KMS-11 (cell line): ENCODE measurements around the gene SLCO4A1.

Experiments
- H2AFZ ChIP-seq: fragments of 200-600 bp; sonication (generic); 2 replicates; pipeline ENCODE4 v1.6.1; 2016; ENCODE audit warnings: antibody characterized with exemption, mixed run types, low read depth
- H3K27ac ChIP-seq: fragments of 200-600 bp; sonication (generic); 2 replicates; pipeline ENCODE4 v1.6.1; 2016; ENCODE audit warnings: mild to moderate bottlenecking, mixed run types
- H3K27me3 ChIP-seq: fragments of 200-600 bp; sonication (generic); 2 replicates; pipeline ENCODE4 v1.6.1; 2017; ENCODE audit warnings: mild to moderate bottlenecking, low read depth, mixed run types, moderate library complexity; ENCODE audit not compliant: insufficient read depth
- H3K36me3 ChIP-seq: fragments of 200-600 bp; sonication (generic); 2 replicates; pipeline ENCODE4 v1.6.1; 2017; ENCODE audit warnings: mild to moderate bottlenecking, mixed run types; ENCODE audit not compliant: insufficient read depth
- H3K4me1 ChIP-seq: fragments of 200-600 bp; sonication (generic); 2 replicates; pipeline ENCODE4 v1.6.1; 2016; ENCODE audit warnings: mild to moderate bottlenecking, low read depth, mixed run types; ENCODE audit not compliant: poor library complexity, severe bottlenecking
- H3K4me2 ChIP-seq: fragments of 200-600 bp; sonication (generic); 2 replicates; pipeline ENCODE4 v1.7.0; 2016; ENCODE audit warnings: mild to moderate bottlenecking, mixed run types
- H3K4me3 ChIP-seq: fragments of 200-600 bp; sonication (generic); IDR thresholded peaks from 2 replicates; pipeline ENCODE4 v1.6.1; 2017; ENCODE audit warnings: low read depth, low read length, mixed read lengths; ENCODE audit not compliant: insufficient read depth
- H3K79me2 ChIP-seq: fragments of 200-600 bp; sonication (generic); 2 replicates; pipeline ENCODE4 v1.6.1; 2016; ENCODE audit warnings: low read depth, mixed run types; ENCODE audit not compliant: insufficient read depth
- H3K9ac ChIP-seq: fragments of 200-600 bp; sonication (generic); 2 replicates; pipeline ENCODE4 v1.6.1; 2016; ENCODE audit warnings: mild to moderate bottlenecking, mixed run types
- H4K20me1 ChIP-seq: fragments of 200-600 bp; sonication (generic); 2 replicates; pipeline ENCODE4 v1.6.1; 2016; ENCODE audit warnings: mild to moderate bottlenecking, mixed run types; ENCODE audit not compliant: insufficient read depth
- TF ChIP-seq, protein P1 (sequence below): fragments of 200-600 bp; sonication (generic); conservative IDR thresholded peaks from 2 replicates; pipeline ENCODE4 v1.6.1; 2017; ENCODE audit warnings: low read depth, mild to moderate bottlenecking, antibody characterized with exemption, low read length, moderate library complexity, mixed read lengths

SLCO4A1 gene

DNA sequence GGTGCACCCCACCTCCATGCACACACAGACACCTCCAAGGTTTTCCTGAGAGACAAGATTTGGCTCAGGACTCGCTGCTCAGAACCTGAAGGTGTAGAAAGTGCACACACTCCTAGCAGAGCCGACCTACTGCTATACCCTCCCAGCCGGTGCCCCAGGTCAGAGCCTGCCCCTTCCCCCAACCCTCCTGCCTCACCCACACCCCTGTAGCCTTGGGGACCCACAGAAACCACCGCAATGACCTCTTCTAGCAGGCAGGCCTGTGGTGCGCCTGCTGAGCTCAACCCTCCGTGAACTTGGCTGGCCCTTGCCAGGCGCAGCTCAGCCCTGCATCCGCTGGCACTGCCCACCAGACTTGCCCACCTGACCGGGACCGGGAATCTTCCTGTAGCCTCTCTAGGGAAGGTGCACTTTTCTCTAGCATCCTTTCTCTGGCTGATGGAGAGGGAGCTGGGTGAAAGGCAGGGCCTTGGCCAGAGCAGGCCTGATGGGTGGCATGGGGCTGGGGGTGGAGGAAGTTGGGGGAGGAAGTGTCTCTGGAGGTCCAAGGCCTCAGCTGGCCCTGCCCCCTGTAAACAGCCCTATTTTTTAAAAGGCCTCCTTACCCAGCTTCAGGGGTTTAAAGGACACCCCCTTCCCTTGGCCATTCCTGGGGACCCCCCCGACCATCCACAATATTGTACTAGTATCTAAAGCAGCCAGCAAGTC lies 36.9 kb upstream of the SLCO4A1 start:
- Histone ChIP-seq H4K20me1 (no peaks in the 10 kb centered on the region), H3K4me1 (no peaks in the 10 kb centered on the region), H3K4me3 (no peak overlapping the region), H3K4me2 (no peak overlapping the region), H3K9ac (no peak overlapping the region), H3K27me3 (peaks cover 100% of the 10 kb centered on the region), H3K36me3 (no peaks in the 10 kb centered on the region), H3K27ac (no peak overlapping the region), H2AFZ (no peak overlapping the region), H3K79me2 (no peaks in the 10 kb centered on the region)
- TF ChIP-seq, protein P1, sequence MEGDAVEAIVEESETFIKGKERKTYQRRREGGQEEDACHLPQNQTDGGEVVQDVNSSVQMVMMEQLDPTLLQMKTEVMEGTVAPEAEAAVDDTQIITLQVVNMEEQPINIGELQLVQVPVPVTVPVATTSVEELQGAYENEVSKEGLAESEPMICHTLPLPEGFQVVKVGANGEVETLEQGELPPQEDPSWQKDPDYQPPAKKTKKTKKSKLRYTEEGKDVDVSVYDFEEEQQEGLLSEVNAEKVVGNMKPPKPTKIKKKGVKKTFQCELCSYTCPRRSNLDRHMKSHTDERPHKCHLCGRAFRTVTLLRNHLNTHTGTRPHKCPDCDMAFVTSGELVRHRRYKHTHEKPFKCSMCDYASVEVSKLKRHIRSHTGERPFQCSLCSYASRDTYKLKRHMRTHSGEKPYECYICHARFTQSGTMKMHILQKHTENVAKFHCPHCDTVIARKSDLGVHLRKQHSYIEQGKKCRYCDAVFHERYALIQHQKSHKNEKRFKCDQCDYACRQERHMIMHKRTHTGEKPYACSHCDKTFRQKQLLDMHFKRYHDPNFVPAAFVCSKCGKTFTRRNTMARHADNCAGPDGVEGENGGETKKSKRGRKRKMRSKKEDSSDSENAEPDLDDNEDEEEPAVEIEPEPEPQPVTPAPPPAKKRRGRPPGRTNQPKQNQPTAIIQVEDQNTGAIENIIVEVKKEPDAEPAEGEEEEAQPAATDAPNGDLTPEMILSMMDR: no peak

DNA sequence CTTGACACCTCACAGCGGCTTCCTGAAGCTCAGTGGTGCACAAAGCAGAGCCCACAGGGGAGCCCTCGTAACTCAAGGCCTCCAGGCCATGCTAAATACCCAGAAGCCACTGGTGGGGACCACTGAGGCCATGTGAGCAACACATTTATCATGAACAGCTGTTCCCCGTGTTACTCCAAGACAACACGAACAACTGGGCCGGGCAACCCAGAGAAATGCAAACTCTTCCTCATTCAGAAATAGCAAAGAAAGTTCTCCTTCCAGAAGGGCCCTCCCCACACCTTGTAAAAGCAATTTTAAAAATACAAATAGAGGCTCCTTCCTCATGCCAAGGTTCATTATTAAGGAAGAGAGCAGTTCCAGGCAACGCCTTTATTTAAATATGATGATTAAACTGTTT lies 36.3 kb upstream of the SLCO4A1 start:
- TF ChIP-seq, protein P1: no peak
- H4K20me1 ChIP-seq: no peaks in the 10 kb centered on the region
- H3K27me3 ChIP-seq: peaks cover 100% of the 10 kb centered on the region
- H3K4me2 ChIP-seq: no peak overlapping the region
- H2AFZ ChIP-seq: no peak overlapping the region
- H3K4me1 ChIP-seq: no peaks in the 10 kb centered on the region
- no peaks in the 10 kb centered on the region for H3K36me3 ChIP-seq
- no peak overlapping the region for H3K9ac ChIP-seq
- H3K27ac ChIP-seq: no peak overlapping the region
- H3K4me3 ChIP-seq: no peak overlapping the region
- H3K79me2 ChIP-seq: no peaks in the 10 kb centered on the region

DNA sequence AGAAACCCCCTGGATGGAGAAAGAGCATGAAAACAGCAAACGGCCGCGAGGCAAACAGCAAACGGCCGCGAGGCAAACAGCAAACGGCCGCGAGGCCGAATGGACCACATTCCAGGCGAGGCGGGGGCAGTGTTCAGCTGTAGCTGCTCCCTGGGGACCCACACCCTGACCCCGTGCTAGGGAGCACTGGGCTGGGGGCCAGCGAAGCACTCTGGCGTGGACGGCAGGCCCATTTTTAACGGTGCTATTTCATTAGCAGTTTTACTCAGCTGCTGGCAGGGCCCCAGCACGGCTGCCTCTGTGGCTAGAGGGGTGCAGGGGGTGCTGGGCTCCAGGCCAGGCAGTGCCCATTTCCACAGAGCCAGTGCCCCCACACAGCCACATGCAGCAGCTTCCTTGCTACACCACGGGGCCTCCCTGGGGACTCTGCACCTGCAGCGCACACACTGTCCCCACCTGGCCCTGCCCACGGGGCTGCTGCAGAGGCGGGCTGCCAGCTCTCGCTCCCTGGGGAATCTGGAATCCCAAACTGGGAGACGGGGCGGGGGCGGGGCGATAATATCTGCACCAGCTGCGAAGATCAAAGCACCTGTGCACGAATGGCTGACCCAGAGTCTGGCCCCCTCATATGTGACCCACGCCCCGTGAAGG lies 35.6 kb upstream of the SLCO4A1 start:
- no peak overlapping the region for H2AFZ ChIP-seq
- H3K36me3 ChIP-seq: no peaks in the 10 kb centered on the region
- no peaks in the 10 kb centered on the region for H3K4me1 ChIP-seq
- H3K4me2 ChIP-seq: no peak overlapping the region
- no peaks in the 10 kb centered on the region for H3K79me2 ChIP-seq
- H3K9ac ChIP-seq: no peak overlapping the region
- H3K27me3 ChIP-seq: peaks cover 100% of the 10 kb centered on the region
- TF ChIP-seq, protein P1: no peak
- no peak overlapping the region for H3K27ac ChIP-seq
- no peaks in the 10 kb centered on the region for H4K20me1 ChIP-seq
- H3K4me3 ChIP-seq: no peak overlapping the region

DNA sequence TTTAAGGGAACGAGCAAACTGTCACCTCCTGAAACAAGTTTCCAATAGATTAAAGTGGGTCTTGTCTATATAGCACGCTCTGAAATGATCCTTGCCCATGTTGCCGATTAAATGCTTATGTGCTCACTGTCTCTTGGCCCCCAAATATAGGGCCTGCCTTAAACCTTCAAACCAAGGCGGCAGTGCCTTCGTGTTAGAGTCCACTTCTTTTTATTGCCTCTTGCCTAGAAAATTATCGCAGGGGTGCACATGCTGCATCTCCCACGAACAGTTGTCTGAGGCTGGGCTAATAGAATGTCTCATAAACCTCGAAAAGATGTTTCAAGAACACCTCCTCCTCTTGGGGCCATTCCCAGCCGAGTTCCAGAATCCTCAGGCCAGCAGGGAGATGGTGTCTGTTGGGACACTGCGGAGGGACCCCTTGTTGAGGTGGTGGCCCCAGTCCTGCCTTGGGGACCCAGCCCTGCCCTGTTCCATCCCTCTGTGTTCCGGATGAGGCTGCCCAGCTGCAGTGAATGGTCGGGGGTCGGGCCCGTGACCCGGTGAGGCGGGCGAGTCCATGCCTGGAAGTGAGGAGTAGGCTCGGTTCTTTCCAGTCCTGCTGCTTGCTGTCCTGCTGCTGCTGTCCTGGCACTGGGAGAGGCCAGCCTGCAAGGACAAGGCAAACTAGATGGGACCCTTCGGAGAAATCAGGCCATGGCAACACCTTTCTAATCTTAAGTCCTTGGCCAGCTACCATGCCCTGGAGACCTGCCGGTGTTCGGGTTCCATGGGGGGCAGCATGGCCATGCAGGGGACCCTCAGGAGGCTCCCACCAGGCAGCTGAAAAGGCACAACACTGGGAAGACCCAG lies 34.7 kb upstream of the SLCO4A1 start:
- no peaks in the 10 kb centered on the region for H4K20me1 ChIP-seq
- no peaks in the 10 kb centered on the region for H3K36me3 ChIP-seq
- H2AFZ ChIP-seq: no peak overlapping the region
- no peak overlapping the region for H3K9ac ChIP-seq
- H3K4me3 ChIP-seq: no peak overlapping the region
- H3K4me2 ChIP-seq: no peak overlapping the region
- no peaks in the 10 kb centered on the region for H3K4me1 ChIP-seq
- H3K27me3 ChIP-seq: peaks cover 100% of the 10 kb centered on the region
- H3K79me2 ChIP-seq: no peaks in the 10 kb centered on the region
- H3K27ac ChIP-seq: no peak overlapping the region
- TF ChIP-seq, protein P1: no peak
